CD4-positive, alpha-beta T cell treated with Interleukin-17A for 4 hours (primary cell): ENCODE data around the gene PCF11.
"Not testable (repeated sequence)": the region's sequence is repeated elsewhere in the genome, so short reads cannot be mapped to it uniquely, and the experiment has no call there.

Experiments used
- DNase-seq: peaks from one replicate; pipeline ENCODE4 v3.0.0-alpha.2; 2020; ENCODE audit warnings: mixed read lengths

PCF11 gene

GRCh38 chr11:83192606-83193245, 35.8 kb downstream of the PCF11 start:
- DNase-seq: no peak

- DNase-seq: peak; percentile 87
These were observed 36.7 kb downstream of the PCF11 start, which contains the start of gene ANKRD42 for GRCh38 chr11:83193315-83194280. TSS of gene ANKRD42 (plus strand) at chr11:83193712. CDS start at chr11:83194671, 959 bp downstream.

DNA sequence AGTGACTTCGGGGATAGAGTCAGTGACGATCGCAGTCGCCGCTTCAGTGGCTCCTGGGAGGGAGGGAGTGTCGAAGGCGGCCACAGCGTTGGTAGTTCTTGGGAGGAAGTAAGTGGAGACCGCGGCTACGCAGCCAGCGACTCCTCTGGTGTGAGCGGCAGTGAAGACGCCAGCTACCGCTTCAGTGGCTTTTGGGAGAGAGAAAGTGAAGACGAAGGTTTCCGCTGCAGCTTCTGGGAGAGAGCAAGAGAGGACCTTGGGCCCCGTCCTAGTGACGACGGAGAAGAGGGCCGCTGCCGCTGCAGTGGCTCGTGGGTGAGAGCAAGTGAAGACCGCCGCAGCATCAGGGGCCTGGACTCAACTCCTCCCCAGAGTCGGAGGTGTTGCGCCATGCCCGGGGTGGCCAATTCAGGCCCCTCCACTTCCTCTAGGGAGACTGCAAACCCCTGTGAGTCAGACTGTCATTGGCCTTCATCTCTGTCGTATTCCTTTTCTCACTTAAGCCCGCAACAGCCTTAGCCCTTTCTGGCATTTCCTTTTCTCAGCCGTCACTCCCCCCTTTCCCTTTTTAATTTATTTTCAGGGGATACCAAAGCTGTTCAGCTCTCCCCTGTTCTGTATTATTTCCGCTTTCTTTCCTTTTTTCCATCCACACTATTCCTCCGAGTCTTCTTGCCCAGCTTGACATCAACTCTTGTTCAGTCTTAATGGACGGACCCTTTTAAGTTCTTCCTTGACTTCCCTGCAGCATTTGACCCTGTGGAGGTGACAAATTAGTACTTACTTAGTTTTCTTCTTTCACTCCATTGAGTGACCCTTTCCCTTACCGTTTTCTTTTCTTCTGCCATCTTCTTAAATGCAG, 37.6 kb downstream of the PCF11 start:
- DNase-seq: peak; percentile 61

- no peak for DNase-seq
These were observed 38.2 kb downstream of the PCF11 start for GRCh38 chr11:83195143-83195466.

- DNase-seq: no peak
These were observed 38.7 kb downstream of the PCF11 start for GRCh38 chr11:83195649-83196048.

DNA sequence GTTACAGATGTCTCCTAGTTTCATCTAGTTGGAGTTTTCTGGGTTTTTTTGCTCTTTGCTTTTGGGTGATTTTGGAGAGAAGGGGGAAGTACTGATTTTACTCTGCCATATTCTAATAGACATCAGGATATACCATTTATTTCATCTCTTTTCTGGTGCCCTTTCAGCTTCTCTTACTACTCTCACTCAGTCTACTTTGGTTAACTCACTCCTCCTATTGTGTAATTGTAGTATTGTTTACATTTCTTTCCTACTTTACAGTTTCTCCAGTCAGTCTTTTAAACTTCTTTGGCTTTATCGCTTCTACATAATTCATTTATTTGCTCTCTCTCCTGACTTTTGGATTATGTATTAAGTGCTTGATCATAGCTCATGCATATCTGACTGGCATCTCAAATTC, 43.1 kb downstream of the PCF11 start:
- DNase-seq: no peak

DNA sequence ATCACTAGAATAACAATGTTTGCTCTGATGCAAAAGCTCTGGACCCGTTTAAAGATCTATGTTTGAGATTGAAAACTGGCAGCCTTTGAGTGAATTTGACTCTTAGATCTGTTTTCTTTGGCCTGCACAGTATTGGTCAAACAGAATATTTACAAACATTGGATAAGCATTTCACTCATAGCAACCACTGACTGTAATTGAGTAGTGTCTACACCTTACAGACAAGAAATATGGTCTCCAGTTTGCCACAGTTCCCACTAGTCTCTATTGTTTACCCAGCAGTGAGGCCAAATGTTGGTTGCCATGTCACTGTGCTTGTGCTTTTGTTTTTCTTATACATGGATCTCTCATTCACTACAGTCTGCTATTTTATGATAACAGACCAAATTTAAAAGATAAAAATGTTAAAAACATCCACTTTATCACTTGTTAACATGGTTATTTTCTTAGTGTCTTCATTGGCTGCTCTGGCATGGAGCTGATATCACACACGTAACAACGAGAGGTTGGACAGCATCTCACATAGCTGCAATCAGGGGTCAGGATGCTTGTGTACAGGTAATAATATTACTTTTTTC, 48.8 kb downstream of the PCF11 start:
- no peak for DNase-seq

- DNase-seq: no peak
These were observed 49.3 kb downstream of the PCF11 start for GRCh38 chr11:83206221-83206620.

- not testable (repeated sequence) for DNase-seq
These were observed 49.9 kb downstream of the PCF11 start for GRCh38 chr11:83206771-83207382.

GRCh38 chr11:83219095-83219494, 62.2 kb downstream of the PCF11 start:
- DNase-seq: no peak

- DNase-seq: no peak
These were observed 63.3 kb downstream of the PCF11 start for GRCh38 chr11:83220260-83220659.

DNA sequence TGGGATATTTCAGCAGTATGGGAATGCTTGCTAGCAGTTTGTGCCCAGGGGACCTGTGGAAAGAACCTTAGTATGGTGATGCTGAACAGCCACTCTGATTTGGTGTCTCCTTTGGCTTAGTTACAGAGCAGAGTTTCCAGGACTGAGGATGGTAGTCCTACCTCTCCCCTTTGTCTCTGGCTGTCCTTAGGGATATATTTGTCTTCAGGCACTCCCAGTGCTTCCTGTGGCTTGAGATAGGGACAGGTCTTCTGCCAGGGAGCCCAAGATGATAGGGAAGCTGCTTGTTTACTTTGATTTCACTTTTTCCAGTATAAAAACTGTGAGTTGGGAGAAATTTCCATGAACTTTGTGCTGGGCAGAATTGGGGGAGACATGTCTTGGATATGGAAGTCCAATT, 64.8 kb downstream of the PCF11 start:
- no peak for DNase-seq

DNA sequence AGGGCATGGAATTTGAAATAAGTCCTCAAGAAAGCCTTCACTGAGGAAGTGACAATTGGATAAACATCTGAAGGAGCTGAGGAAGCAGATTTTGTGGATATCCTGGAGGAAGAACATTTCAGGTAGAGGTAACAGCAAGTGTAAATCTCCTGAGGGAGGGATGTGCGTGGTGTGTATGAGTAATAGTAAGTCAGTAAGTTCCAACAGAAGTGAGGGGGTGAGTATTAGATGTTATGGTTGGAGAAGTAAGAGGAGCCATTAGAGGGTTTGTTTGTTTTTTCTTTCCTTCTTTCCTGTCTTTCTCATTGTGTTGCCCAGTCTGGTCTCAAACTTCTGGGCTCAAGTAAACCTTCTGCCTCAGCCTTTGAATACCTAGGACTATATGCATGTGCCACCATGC, 65.6 kb downstream of the PCF11 start:
- DNase-seq: no peak

DNA sequence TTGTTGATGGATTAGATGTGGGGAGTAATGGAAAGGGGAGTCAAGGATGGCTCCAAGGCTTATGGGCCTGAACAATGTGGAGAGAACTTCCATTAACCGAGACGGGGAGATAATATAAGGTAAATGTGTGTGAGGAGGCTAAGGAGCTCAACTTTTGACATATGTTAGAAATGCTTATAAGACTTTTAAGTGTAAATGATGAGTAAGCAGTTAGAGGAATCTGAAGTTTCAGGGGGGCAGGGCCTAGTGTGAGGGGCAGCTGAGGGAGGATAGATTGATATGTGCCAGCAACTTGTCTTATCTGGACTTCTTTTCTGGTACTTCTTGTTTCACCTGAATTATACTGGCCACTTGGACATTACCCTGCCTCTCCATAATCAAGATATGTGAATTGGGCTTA, 66.5 kb downstream of the PCF11 start:
- DNase-seq: no peak

DNA sequence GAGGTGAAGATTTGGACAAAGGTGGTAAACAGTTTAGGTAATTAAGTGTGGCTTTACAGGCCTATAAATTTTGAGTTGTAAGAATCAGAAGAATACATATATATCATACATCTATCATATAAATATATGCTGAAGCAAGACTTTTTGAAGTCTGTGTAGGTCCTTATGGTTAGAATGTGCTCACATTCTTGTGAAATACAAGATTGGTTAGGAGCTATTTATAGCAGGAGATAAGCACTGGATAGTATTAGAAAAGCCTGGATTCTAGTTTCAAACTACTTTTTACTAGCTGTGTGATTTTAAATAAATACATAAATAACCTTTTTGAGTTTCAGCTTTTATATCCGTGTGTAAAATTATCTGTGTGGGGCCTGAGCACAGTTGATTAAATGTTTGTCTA, 78.9 kb downstream of the PCF11 start:
- no peak for DNase-seq
